Erythroblast (primary cell): ENCODE results near the gene CDC7.
A peak's percentile ranks its signal among the peaks of the same experiment; 100 is the strongest.
"Not testable (repeated sequence)": the region's sequence is repeated elsewhere in the genome, so short reads cannot be mapped to it uniquely, and the experiment has no call there.

Experiments
- DNase-seq, 2 experiments: peaks; one replicate each; lab custom pipeline; 2025; lab: John Stamatoyannopoulos, UW
- GATA1 ChIP-seq: IDR thresholded peaks from 2 replicates; pipeline ENCODE4 v1.6.1; 2011; ENCODE audit warnings: low read depth, mild to moderate bottlenecking, control low read depth, low read length, moderate library complexity
- POLR2A ChIP-seq: IDR thresholded peaks from 2 replicates; pipeline ENCODE4 v1.6.1; 2011; ENCODE audit warnings: mild to moderate bottlenecking, low read length

The CDC7 gene

DNA sequence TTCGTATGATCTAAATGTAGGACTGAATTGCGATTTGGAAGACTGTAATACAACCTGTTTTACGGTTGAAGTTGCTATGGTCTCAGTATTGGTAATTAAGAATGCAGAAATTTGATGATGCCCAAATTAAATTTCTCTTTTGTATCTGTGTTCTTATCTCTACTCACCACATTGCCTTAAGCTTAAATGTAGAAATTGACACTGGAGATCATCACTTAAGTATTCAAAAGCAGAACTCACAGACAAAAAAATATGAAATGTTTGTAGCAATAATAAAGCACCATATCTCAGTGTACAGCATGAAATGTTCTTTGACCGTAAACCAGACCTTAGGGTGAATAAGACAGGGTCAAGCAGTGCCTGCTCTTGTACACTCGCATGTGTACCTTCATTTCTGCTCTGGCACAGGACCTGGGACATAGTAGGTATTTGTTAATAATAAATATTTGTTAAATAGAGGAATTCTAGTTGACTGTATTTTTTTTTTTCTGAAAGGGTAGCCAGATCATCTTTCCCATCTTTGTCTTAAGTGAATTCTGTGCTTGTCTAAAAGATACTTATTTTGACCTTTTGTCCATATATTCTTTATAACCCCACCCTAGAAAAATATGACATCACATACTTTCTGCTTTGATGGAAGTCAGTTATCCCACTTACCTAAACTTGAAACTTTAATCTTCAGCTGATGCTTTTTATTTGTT, 1.5 kb downstream of the CDC7 start:
- DNase-seq = peak; percentile 58 to 61
- TF ChIP-seq GATA1 (no peak), POLR2A (no peak)

DNA sequence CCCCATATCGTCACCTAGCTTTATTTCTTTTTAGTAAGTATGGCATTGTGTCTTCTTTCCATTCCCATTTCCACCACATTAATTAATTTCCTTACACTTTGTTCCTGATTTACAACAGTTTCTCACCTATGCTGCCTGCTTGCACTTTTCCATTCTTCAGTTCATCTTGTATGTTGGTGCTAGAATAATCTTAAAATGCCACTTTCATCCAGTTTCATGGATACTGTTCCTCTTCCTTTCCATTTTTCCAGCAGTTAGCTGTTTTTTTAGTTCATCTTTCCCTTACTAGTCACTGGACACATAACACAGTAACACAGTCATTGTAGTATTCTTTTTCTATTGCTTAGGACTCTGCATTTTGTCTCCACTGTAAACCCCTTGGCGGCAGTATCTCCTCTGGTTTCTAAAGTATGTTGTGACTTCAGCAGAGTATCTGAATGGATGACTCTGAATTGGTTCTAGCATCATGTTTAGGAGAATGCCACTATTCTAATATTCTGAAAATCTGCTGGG, 2.1 kb downstream of the CDC7 start:
- peak; percentile 36 to 45 for DNase-seq
- no peak for TF ChIP-seq POLR2A

DNA sequence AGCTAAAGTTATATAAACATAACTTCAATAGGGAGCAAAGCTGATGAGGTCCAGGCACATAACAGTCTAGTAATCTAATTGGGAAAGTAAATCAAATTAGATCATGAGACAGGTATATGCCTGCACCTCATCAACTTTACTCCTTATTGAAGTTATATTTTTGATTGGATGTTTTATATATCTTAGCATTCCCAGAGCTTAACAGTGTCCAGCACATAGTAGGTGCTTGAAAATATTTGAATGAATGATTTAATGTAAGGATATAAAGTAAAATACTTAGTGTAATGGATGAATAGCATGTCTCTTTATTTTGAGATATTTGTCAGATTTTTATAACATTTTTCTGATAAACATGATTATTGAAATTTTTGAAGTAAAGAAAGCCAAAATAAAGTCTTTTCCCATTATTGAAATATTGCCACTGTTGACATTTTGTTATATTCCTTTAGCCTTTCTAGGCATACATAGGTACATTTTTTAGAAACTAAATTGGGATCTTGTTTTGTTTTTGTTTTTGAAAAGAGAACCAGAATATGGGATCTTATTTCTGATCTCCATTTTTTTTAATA, 2.8 kb downstream of the CDC7 start:
- no peak for DNase-seq
- no peak for TF ChIP-seq POLR2A
- no peak for TF ChIP-seq GATA1

DNA sequence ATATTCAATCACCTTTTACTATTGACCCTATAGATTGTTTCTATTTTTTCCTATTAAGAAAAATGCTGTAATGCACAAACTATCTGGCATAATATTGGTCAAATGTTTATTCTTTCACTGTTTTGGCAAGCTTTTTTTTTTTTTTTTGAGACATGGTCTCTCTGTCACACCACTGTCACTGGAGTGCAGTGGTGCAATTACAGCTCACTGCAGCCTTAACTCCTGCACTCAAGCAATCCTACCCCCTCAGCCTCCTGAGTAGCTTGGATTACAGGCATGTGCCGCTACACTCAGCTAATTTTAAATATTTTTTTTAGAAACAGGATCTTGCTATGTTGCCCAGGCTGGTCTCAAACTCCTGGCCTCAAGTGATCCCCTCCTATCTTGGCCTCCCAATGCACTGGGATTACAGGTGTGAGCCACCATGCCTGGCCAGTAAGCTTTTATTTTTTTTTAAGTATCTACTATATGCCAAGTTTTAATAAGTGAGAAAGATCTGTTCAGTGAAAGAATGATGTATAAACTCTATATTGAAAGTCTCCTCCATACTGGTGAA, 3.4 kb downstream of the CDC7 start:
- TF ChIP-seq POLR2A (no peak), GATA1 (no peak)

DNA sequence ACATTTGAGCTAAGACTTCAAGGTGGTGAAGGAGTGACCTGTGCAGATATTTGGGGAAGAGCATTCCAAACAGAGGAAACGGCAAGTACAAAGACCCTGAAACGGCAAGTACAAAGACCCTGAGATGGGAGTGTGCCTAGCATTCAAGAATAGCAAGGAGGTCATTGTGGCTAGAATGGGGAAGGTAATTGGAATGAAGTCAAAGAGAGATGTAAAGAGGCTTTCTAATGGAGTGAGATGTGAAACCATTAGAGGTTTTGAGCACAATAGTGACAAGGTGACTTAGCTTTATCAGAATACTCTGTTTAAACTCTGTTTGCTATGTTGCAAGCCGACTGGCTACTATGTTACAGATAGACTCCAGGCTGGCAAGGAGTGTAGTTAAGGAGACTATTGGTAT, 4.4 kb downstream of the CDC7 start:
- no peak for DNase-seq
- no peak for TF ChIP-seq POLR2A
- TF ChIP-seq GATA1 = no peak

More for the DNA sequence above, 3.4 kb downstream of the CDC7 start:
- peak in 1 of 2 experiments; percentile 5 for DNase-seq

DNA sequence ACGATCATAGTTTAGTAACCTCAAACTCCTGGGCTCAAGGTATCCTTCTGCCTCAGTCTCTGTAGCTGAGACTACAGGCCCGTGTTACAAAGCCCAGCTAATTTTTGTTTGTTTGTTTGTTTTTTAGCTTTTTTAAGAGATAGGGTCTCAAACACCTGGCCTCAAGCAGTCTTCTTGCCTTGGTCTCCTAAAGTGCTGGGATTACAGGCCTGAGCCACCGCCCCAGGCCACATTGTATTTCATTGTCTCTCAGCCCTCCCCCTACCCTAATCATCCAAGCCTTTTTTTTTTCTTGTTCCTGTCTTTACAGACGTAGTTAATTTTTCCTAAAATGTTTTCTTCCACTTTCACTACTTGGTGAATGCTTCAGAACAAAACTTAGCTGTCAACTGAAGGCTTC, 5.4 kb downstream of the CDC7 start:
- DNase-seq = no peak
- no peak for TF ChIP-seq GATA1
- no peak for TF ChIP-seq POLR2A

DNA sequence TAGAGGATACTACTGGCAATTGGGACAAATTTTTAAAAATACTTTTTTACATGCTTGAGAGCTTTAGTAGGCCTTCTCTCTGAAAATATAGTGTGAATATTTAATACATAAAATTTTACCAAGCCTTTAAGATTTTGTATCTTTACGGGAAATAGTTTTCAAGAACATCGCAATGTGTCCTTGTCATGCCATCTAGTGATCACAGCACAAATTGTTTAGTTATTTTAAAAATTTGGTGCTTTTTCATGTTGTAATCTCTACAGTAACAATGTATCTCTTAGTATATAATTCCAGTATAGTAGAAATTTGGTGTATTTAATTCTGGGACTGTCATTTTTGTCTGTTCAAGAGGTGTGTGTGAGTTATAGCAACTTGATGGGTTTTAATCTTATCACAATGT, 6.7 kb downstream of the CDC7 start:
- DNase-seq = no peak
- TF ChIP-seq GATA1 (no peak), POLR2A (no peak)

DNA sequence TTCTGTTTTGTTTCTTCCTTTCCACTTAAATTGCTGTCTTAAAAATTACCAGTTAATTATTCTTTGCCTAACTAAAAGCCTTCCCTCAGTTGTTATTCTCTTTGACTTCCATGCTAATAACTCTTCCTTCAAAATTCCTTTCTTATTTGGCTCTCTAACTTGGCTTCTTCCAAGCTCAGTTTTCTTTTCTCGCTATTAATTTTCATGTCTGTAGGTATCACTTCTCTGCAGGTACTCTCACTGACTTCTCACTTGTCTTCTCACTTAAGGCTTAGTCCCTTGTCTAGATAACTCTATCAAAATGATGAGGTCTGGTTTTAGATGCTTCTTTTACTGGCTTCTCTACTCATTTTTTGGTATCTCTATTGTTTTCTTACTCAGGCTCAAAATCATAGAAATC, 10.1 kb downstream of the CDC7 start:
- TF ChIP-seq POLR2A (no peak), GATA1 (no peak)
- no peak for DNase-seq

DNA sequence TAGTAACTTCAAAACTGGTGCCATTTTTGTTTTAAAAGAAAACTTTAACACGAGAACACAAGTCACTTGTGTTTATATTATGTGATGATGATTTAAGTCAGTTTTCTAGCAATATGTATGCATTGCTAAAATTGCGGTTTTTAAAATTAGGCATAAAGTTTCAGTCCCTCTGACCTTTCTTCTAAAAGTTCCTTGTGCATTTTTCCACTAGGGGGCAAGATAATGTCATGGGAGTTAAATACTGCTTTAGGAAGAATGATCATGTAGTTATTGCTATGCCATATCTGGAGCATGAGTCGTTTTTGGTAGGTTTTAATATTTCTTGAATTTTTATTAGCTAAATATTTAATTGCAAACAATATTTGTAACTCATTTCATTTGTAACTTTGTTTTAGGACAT, 10.7 kb downstream of the CDC7 start:
- no peak for TF ChIP-seq POLR2A
- TF ChIP-seq GATA1 = no peak
- peak; percentile 25 to 55 for DNase-seq

DNA sequence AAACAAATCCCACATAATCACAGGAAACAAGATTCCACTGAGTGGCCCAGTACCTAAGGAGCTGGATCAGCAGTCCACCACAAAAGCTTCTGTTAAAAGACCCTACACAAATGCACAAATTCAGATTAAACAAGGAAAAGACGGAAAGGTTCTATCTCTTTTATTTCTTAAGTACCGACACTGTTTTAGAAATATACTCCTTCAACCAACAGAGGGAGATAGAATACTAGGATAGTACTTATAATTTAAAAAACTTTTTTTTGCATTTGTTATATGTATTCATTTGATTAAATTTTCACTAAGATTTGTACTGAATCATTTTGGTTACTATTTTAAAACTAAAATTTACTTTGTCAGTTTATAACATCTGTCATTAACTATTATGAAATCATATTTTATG, 12.5 kb downstream of the CDC7 start:
- no peak for TF ChIP-seq POLR2A
- TF ChIP-seq GATA1 = no peak
- DNase-seq = no peak

DNA sequence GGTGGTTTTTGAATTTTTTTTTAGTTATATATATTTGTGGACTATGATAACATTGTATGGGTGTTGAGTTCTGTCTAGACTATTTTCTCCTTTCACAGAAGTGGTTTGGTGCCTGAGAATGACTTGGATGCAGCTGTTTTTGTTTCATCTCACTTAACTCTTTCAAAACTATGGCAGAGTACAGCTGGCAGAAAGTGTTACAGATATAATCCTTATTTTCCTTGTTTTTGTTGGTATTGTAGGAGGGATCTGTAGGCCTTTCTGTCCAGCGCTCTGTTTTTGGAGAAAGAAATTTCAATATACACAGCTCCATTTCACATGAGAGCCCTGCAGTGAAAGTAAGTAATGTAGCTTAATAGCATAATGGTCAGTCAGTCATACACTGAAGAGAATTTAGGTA, 13.1 kb downstream of the CDC7 start:
- no peak for TF ChIP-seq GATA1
- no peak for TF ChIP-seq POLR2A

DNA sequence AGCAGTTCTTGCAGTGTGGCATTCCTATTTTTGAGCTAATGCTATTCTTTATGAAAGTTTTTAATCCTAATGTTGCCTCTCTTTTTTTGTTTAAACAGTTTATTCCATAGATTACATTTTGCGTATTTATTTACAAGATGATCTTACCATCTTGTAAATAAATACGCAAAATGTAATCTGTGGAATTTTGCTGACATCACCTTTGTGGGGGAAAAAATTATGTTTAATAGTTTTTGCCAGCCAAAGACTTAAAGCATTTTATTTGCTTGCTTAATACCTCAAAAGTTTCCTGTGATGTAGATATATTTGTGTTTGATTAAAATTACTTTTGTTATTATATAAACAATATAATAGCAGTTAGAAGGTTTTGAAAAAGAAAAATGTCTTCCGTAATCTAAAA, 15.3 kb downstream of the CDC7 start:
- TF ChIP-seq GATA1 (no peak), POLR2A (no peak)
- DNase-seq = no peak

More for the DNA sequence above, 13.1 kb downstream of the CDC7 start:
- DNase-seq = no peak

DNA sequence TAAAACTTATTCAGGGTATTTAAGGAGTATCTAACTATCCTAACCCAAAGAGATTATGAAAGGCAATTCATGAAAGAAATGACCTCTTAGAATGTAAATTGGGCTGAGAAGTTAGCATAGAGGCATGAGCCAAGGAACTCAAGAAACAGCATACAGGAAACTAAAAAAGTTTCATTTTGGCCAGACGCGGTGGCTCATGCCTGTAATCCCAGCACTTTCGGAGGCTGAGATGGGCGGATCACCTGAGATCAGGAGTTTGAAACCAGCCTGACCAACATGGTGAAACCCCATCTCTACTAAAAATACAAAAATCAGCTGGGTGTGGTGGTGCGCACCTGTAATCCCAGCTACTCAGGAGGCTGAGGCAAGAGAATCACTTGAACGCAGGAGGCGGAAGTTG, 16.0 kb downstream of the CDC7 start:
- DNase-seq = not testable (repeated sequence)

DNA sequence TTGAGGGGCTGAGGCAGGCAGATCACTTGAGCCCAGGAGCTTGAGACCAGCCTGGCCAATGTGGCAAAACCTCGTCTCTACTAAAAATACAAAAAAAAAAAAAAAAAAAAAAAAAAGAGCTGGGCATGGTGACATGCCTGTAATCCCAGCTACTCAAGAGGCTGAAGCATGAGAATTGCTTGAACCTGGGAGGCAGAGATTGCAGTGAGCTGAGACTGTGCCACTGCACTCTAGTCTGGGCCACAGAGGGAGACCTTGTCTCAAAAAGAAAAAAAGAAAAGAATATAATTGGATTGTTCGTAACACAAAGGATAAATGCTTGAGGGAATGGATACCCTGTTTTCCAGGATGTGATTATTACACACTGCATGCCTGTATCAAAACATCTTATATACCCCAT, 18.5 kb downstream of the CDC7 start:
- not testable (repeated sequence) for DNase-seq

DNA sequence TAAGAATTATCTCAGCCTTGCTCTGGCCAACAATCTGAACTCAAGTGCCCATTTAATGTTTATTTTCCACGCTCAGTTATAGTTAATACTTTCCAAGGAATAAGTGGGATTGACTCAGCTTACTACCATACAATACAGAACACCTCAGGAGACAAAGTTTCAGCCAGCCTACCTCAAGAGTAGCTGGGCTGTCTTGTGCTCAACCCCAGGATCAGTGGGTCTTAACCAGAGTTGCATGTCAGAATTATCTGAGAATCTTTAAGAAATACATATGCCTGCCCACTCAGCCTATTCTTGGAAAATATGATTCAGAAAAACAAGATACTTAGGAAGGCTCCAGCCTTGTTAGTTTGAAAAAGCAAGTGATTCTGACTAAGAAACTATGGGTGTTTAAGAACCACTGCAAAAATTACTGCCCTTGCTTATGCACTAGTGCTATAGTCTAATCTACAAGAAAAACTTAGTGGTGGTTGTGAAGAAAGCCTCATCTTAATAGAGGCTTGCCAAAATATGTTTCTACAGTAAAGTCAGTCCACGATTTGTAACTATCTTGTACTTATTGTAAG, 20.4 kb downstream of the CDC7 start:
- TF ChIP-seq GATA1 = no peak
- TF ChIP-seq POLR2A = no peak
- no peak for DNase-seq
